HG02588 (cell line): Measurements from ENCODE around the gene WDR88.
"Not testable (repeated sequence)": the region's sequence is repeated elsewhere in the genome, so short reads cannot be mapped to it uniquely, and the experiment has no call there.

Experiments
- ATAC-seq: cut with Tn5 transposase; IDR thresholded peaks from one replicate; pipeline ENCODE4 v1.9.1; 2021; ENCODE audit warnings: mild to moderate bottlenecking, moderate library complexity; ENCODE audit not compliant: unreplicated experiment

Gene WDR88

GRCh38 chr19:33208904-33209849 lies 77.3 kb downstream of the WDR88 start:
- no peak for ATAC-seq

GRCh38 chr19:33209850-33210230 lies 77.9 kb downstream of the WDR88 start:
- ATAC-seq = not testable (repeated sequence)

GRCh38 chr19:33210266-33210940 lies 78.5 kb downstream of the WDR88 start:
- no peak for ATAC-seq

- no peak for ATAC-seq
Observed at GRCh38 chr19:33211794-33212435, 80.0 kb downstream of the WDR88 start.

GRCh38 chr19:33212436-33213172 lies 80.7 kb downstream of the WDR88 start:
- no peak for ATAC-seq

GRCh38 chr19:33214596-33214995 lies 82.7 kb downstream of the WDR88 start:
- no peak for ATAC-seq

GRCh38 chr19:33215438-33216197 lies 83.7 kb downstream of the WDR88 start:
- no peak for ATAC-seq

- no peak for ATAC-seq
Observed at GRCh38 chr19:33216198-33216830, 84.4 kb downstream of the WDR88 start.

GRCh38 chr19:33217881-33218280 lies 86.0 kb downstream of the WDR88 start:
- no peak for ATAC-seq

GRCh38 chr19:33219261-33219815 lies 87.4 kb downstream of the WDR88 start:
- no peak for ATAC-seq

GRCh38 chr19:33220115-33220514 lies 88.2 kb downstream of the WDR88 start:
- ATAC-seq = no peak

- ATAC-seq = no peak
Observed at GRCh38 chr19:33220735-33221134, 88.8 kb downstream of the WDR88 start.

GRCh38 chr19:33221638-33222037 lies 89.7 kb downstream of the WDR88 start:
- no peak for ATAC-seq

- not testable (repeated sequence) for ATAC-seq
Observed at GRCh38 chr19:33222255-33222654, 90.3 kb downstream of the WDR88 start.

GRCh38 chr19:33224694-33225457 lies 93.0 kb downstream of the WDR88 start:
- no peak for ATAC-seq
